ENCODE measurements around the gene SMAD9. TPM values are rescaled to one million over a fixed set of nuclear protein-coding genes. Genes with fewer than 3 reads are reported as not detected.

The SMAD9 gene
- total RNA-seq, 1 experiment from 2014 or later = 1.1 TPM

- H3K4me2 ChIP-seq (ENCODE audit: insufficient read depth, insufficient read length, low read length) = no peak overlapping the region
- peaks cover 1% of the 10 kb centered on the region; the same call in 1 of the 2 replicates for H3K27me3 Mint-ChIP-seq (ENCODE audit: low read depth)
Observed at GRCh38 chr13:36859259-36859658, 60.8 kb downstream of the SMAD9 start.

More at GRCh38 chr13:36859259-36859658, 60.8 kb downstream of the SMAD9 start:
- no peak overlapping the region for H3K23ac ChIP-seq (ENCODE audit: insufficient read length, low read depth, low read length)
- no peak overlapping the region for H2AFZ ChIP-seq (ENCODE audit: low read length)
- Mint-ChIP-seq H3K9me3 (no peaks in the 10 kb centered on the region), H3K4me3 (no peak overlapping the region), H3K4me1 (peaks cover 6 to 11% of the 10 kb centered on the region in 2 experiments), H3K27ac (no peak overlapping the region), H3K36me3 (ENCODE audit: insufficient read depth in 1 of 3, low read depth in 3 of 3) (no peaks in the 10 kb centered on the region; a peak in 1 of 7 replicates)
- no peak overlapping the region for H4K8ac ChIP-seq (replicated peaks; ENCODE audit: insufficient read length, low read depth, low read length)
- H4K20me1 ChIP-seq (ENCODE audit: control insufficient read depth, insufficient read depth, insufficient read length) = no peaks in the 10 kb centered on the region
- H4K91ac ChIP-seq (ENCODE audit: insufficient read length, low read depth, low read length) = no peak overlapping the region
- H4K5ac ChIP-seq (ENCODE audit: insufficient read length, low read depth, low read length) = no peak overlapping the region
- H3K27ac ChIP-seq (ENCODE audit: insufficient read length, low read depth, low read length) = no peak overlapping the region
- no peak for TF ChIP-seq CTCF (conservative IDR thresholded peaks at IDR 0.05)
- H2BK20ac ChIP-seq (ENCODE audit: low read depth, low read length, poor library complexity, severe bottlenecking) = no peak overlapping the region
- H3T11ph ChIP-seq (ENCODE audit: low read length) = no peak overlapping the region
- H3K79me2 ChIP-seq (ENCODE audit: insufficient read depth, low read length) = no peaks in the 10 kb centered on the region
- no peak overlapping the region for H2BK15ac ChIP-seq (ENCODE audit: low read depth, low read length)
- no peak overlapping the region for H3K14ac ChIP-seq (ENCODE audit: insufficient read depth, low read length)
- no peak overlapping the region for H2BK12ac ChIP-seq (ENCODE audit: insufficient read length, low read depth, low read length)
- WGBS (ENCODE audit: extremely low coverage, insufficient read length, low lambda C conversion rate) = no CpG with 5 or more reads among the region's 4 CpGs
- no peak overlapping the region for H2AK5ac ChIP-seq (ENCODE audit: insufficient read length, low read length)
- no peak overlapping the region for H2BK120ac ChIP-seq (ENCODE audit: low read depth, low read length, poor library complexity, severe bottlenecking)
- H2BK5ac ChIP-seq (ENCODE audit: insufficient read length, low read length) = no peak overlapping the region
- no peak overlapping the region for H3K56ac ChIP-seq (ENCODE audit: insufficient read length, low read depth, low read length)
- H3K18ac ChIP-seq (ENCODE audit: insufficient read length, low read depth, low read length) = no peak overlapping the region
- no peaks in the 10 kb centered on the region for H3K23me2 ChIP-seq (ENCODE audit: insufficient read length, low read depth, low read length, poor library complexity, severe bottlenecking)
- no peak overlapping the region for H3K4ac ChIP-seq (ENCODE audit: low read depth, low read length)
- DNase-seq = no peak
- no peaks in the 10 kb centered on the region for H3K27me3 ChIP-seq (ENCODE audit: insufficient read depth, low read length)
- H3K9ac ChIP-seq (ENCODE audit: extremely low read depth, insufficient read length, low read length) = no peak overlapping the region
- H3K79me1 ChIP-seq (ENCODE audit: insufficient read depth, low read depth, low read length, poor library complexity, severe bottlenecking) = no peaks in the 10 kb centered on the region
- no peaks in the 10 kb centered on the region for H3K9me3 ChIP-seq (ENCODE audit: control insufficient read depth, low read depth, low read length)
- H3K4me1 ChIP-seq (ENCODE audit: insufficient read depth, low read length) = no peaks in the 10 kb centered on the region
